Measurements from ENCODE around the gene MSMO1. TPM values are rescaled to one million over a fixed set of nuclear protein-coding genes. Genes with fewer than 3 reads are reported as not detected.

Gene MSMO1
- total and polyA plus RNA-seq, 2 of the 8 experiments (the other 6 are each of a cell fraction or from before 2014, with no cell fraction given), result 79.8 to 109 TPM

GRCh38 chr4:165347647-165348569 is 20.4 kb downstream of the MSMO1 start:
- Histone ChIP-seq H2BK120ac (replicated peaks; ENCODE audit: low read depth, low read length) (no peak overlapping the region), H3K4ac (replicated peaks; ENCODE audit: insufficient read length, low read depth, low read length) (no peak overlapping the region), H3K9ac (replicated peaks in 1 of 4; ENCODE audit: extremely low read depth in 1 of 4, low read depth in 3 of 4, low read length in 3 of 4) (no peak overlapping the region), H2BK15ac (ENCODE audit: low read length) (no peak overlapping the region), H3K4me1 (replicated peaks in 1 of 4; ENCODE audit: control insufficient read depth in 3 of 4, insufficient read depth in 4 of 4, low read length in 3 of 4) (no peaks in the 10 kb centered on the region), H3K36me3 (ENCODE audit: control insufficient read depth in 2 of 4, insufficient read depth in 4 of 4, low read length in 3 of 4) (peaks cover 0 to 2% (median 0%) of the 10 kb centered on the region in 4 experiments; a peak in 1 of 8 replicates), H4K20me1 (replicated peaks in 1 of 2; ENCODE audit: control insufficient read depth in 1 of 2, insufficient read depth in 2 of 2, low read length in 2 of 2) (no peaks in the 10 kb centered on the region), H4K8ac (ENCODE audit: extremely low read depth, insufficient read depth, low read length) (no peak overlapping the region), H3K27me3 (replicated peaks in 1 of 4; ENCODE audit: control insufficient read depth in 3 of 4, extremely low read depth in 1 of 4, insufficient read depth in 3 of 4, low read length in 3 of 4) (no peaks in the 10 kb centered on the region), H2BK5ac (ENCODE audit: low read depth, low read length) (no peak overlapping the region), H3K79me2 (ENCODE audit: control insufficient read depth in 1 of 2, insufficient read depth in 2 of 2, low read length in 2 of 2) (no peaks in the 10 kb centered on the region), H2AFZ (ENCODE audit: low read length) (no peak overlapping the region), H3K79me1 (ENCODE audit: low read depth, low read length) (no peaks in the 10 kb centered on the region), H2BK20ac (ENCODE audit: low read length) (no peak overlapping the region), H3K4me2 (ENCODE audit: insufficient read depth in 1 of 2, low read depth in 2 of 2, low read length in 2 of 2) (no peak overlapping the region), H3K18ac (ENCODE audit: extremely low read depth, low read length) (no peak overlapping the region), H3K9me3 (ENCODE audit: insufficient read depth in 2 of 2, low read depth in 1 of 2, low read length in 1 of 2) (no peaks in the 10 kb centered on the region), H4K5ac (ENCODE audit: insufficient read length, low read depth, low read length) (no peak overlapping the region), H4K91ac (replicated peaks; ENCODE audit: insufficient read length, low read length) (no peak overlapping the region), H3K14ac (ENCODE audit: insufficient read length) (no peak overlapping the region), H3K56ac (replicated peaks; ENCODE audit: insufficient read length, low read depth, low read length) (no peak overlapping the region), H2AK5ac (ENCODE audit: low read depth, low read length) (no peak overlapping the region), H3K23ac (ENCODE audit: insufficient read length) (no peak overlapping the region), H3K23me2 (ENCODE audit: low read depth, low read length) (no peaks in the 10 kb centered on the region), H2BK12ac (ENCODE audit: low read depth, low read length) (no peak overlapping the region), H3K4me3 (ENCODE audit: extremely low read depth in 1 of 4, insufficient read depth in 2 of 4, low read depth in 3 of 4, low read length in 4 of 4) (no peak overlapping the region), H3K27ac (ENCODE audit: low read depth, low read length) (no peak overlapping the region)
- POLR2A ChIA-PET (ENCODE audit: partially characterized antibody), result interaction anchor here (1.0 kb wide), 1 partner anchor 21 kb away, joined by 4 read pairs; the partner anchor contains the start of gene MSMO1
- DNase-seq (ENCODE audit: low read depth in 1 of 2, low spot score in 2 of 2) (no peak), FAIRE-seq (no peak)
- CTCF ChIA-PET (ENCODE audit: partially characterized antibody), result interaction anchor here (0.6 to 14.3 kb wide), 8 partner anchors 8 to 218 kb away, joined by 3 to 235 read pairs (median 3); no protein-coding TSS in a partner anchor
- WGBS, 2 experiments (ENCODE audit: extremely low coverage in 1 of 2, insufficient coverage in 1 of 2, insufficient read length in 1 of 2, insufficient replicate concordance in 2 of 2, low coverage in 1 of 2, low lambda C conversion rate in 2 of 2, missing lambda C conversion rate in 1 of 2), result 78% methylated on average over 3 of the region's 3 CpGs; no CpG with 5 or more reads in 1 of the 2 experiments
- TF ChIP-seq ATF2 (IDR thresholded peaks at IDR 0.05; ENCODE audit: low read length), result no peak
- TF ChIP-seq TAF1 (IDR thresholded peaks at IDR 0.05; ENCODE audit: low read depth, low read length), result no peak
- TF ChIP-seq CEBPB (IDR thresholded peaks at IDR 0.05; ENCODE audit: low read depth, low read length), result no peak
- TF ChIP-seq CHD1 (IDR thresholded peaks at IDR 0.05; ENCODE audit: low read depth, low read length), result no peak
- TF ChIP-seq RBBP5 (IDR thresholded peaks at IDR 0.05; ENCODE audit: borderline replicate concordance, low read depth, low read length), result no peak
- TF ChIP-seq RNF2 (IDR thresholded peaks at IDR 0.05; ENCODE audit: borderline replicate concordance, low read depth, low read length, missing control alignments, poor library complexity, severe bottlenecking), result no peak
- no peak for TF ChIP-seq ZNF274 (IDR thresholded peaks at IDR 0.05; ENCODE audit: borderline replicate concordance, extremely low read depth, low read length)
- TF ChIP-seq ASH2L (IDR thresholded peaks at IDR 0.05; ENCODE audit: low read length), result no peak
- TF ChIP-seq CHD2 (IDR thresholded peaks at IDR 0.05; ENCODE audit: low read length), result no peak
- no peak for TF ChIP-seq SP2 (IDR thresholded peaks at IDR 0.05; ENCODE audit: low read length)
